Stimulated activated CD4-positive, alpha-beta T cell treated with anti-CD3 and anti-CD28 coated beads, TNF-alpha, amount 100 ng/mL, for 1 hour (primary cell): ENCODE results near the gene CA9.

Experiments used
- DNase-seq, 3 donors: peaks; one replicate each; pipeline ENCODE4 v3.0.0-alpha.2; 2020; ENCODE audit warnings: low read depth in 3 of 3, low spot score in 1 of 3

CA9 gene

GRCh38 chr9:35651956-35652828 lies 21.5 kb upstream of the CA9 start:
- no peak for DNase-seq

DNA sequence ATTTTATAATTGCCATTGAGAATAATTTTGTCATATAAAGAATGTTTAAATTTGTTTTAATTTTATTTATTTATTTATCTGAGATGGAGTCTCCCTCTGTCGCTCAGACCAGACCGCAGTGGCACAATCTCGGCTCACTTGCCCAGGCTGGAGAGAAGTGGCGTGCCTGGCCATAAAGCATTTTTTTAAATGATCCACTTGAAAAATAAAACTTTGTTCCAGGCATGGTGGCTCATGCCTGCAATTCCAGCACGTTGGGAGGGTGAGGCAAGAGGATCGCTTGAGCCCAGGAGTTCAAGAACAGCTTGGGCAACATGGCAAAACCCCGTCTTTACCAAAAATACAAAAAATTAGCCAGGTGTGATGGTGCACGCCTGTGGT lies 20.9 kb upstream of the CA9 start:
- no peak for DNase-seq

- DNase-seq: no peak
Measured at GRCh38 chr9:35653611-35654010, 20.1 kb upstream of the CA9 start.

DNA sequence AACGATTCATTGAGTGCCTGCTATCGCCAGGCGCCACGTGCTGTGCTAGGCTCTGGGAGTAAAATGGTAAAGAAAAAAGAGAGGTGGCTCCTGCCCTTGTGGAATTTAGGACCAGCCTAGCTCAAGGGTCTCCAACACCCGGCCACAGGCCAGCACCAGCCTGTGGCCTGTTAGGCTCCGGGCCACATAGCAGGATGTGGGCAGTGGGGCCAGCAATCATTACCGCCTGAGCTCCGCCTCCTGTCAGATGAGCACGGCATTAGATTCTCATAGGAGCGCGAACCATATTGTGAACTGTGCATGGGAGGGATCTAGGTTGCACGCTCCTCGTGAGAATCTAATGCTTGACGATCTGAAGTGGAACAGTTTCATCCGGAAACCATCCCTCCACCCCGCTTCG lies 17.4 kb upstream of the CA9 start:
- no peak for DNase-seq

DNA sequence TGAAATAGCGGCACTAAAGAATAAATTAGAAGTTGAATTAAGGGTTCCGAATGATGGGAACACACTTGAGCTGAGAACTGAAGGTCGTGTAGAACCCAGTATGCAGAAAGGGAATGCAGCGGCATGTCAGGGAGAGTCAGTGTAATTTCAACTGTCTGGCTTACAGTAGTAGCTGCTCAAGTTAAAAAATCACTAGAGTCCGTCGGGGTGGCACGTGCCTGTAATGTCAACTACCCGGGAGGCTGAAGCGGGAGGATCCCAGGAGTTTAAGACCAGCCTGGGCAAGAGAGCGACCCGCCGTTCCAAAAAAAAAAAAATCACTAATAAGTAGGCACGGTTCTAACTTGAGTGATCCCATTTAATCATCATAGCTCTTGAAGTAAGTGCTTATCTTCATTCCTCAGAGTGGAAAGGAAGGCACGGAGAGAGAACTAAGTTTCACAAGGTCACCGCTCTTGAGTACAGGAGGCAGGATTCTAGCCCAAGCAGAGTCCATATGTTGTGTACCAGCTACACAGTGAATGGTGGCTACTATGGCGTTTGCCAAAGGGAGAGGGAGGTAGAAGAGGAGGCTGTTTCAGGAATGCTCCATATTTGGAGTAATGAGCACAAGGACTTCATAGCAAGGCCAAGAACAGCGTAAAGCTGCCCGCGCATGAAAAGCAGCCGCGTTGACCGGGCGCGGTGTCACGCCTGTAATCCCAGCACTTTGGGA lies 16.7 kb upstream of the CA9 start:
- no peak for DNase-seq

DNA sequence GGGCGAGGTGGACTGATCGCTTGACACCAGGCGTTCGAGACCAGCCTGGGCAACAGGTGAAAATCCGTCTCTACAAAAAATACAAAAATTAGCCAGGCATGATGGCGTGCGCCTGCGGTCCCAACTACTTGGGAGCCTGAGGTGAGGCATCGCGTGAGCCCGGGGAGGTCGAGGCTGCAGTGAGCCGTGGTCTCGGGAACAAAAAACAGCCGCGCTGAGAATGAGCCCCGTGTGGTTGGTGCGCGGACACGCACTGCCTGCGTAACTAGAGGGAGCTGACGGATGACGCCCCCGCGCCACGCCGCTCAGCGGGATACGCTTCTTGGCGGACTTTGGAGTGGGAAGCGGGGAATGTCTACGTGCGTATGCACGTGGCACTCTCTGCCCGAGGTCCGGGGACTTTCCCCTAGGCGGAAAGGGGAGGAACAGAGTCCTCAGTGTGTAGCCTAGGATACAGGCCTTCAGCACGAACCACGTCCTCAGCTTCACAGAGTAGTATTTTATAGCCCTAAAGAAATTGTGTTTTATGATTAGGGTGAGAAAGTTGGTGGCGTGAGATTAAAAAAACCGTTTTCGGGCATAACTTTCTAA lies 16.1 kb upstream of the CA9 start, which contains the start of gene RMRP:
TSS of gene RMRP (minus strand) at position 474 of the 591 bp plus-strand sequence.
- peak; percentile 75 to 85 (median 84) for DNase-seq

- peak; percentile 56 to 76 (median 68) for DNase-seq
Measured at GRCh38 chr9:35658137-35658967, 15.4 kb upstream of the CA9 start, which contains the start of gene CCDC107. TSS of gene CCDC107 (plus strand) at chr9:35658292. CDS start at chr9:35658380, 88 bp downstream.

GRCh38 chr9:35658968-35659220 lies 14.8 kb upstream of the CA9 start:
- DNase-seq: no peak

- DNase-seq: no peak
Measured at GRCh38 chr9:35659340-35659739, 14.4 kb upstream of the CA9 start.

- DNase-seq: no peak
Measured at GRCh38 chr9:35660966-35661415, 12.7 kb upstream of the CA9 start.

- DNase-seq: no peak
Measured at GRCh38 chr9:35661756-35662350, 11.9 kb upstream of the CA9 start.

DNA sequence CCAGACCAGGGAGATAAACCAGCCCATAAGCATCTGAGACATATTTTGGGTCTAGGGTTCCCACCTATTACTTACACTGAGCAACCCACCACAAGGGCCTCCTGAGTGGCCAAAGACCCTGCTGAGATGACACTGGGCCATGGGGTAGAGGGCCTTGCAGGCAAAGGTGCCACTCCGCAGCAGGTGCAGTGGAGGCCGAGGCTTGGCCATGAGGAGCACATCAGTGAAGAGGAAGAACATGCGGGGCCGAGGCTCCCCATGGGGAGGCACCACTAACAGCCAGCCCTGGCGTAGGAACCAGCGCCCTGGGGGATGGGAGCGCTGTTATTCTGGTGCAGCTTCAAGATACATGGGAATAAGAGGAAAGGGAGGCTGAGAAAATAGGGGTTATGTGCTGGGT lies 11.3 kb upstream of the CA9 start:
- DNase-seq: no peak

- peak in 1 of 3 donors; percentile 51 for DNase-seq
Measured at GRCh38 chr9:35664531-35665470, 8.9 kb upstream of the CA9 start, which contains the start of gene ARHGEF39. TSS of gene ARHGEF39 (minus strand) at chr9:35665195. CDS start at chr9:35665169, 26 bp downstream.

DNA sequence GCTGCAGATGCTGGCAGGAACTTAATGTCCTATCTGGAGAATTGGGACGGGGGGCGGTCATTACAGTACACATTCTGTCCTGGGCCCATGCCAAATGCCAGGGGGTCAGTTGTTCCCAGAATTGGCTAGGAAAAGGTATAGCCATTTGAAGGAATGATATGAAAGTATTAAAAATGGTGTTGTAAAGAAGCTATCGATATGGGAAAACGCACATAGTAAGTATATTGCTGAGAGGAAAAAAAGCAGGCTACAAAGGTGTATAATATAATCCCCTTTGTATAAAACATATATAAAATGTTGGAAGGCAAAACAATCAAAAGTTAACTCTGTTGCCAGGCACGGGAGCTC lies 8.3 kb upstream of the CA9 start:
- DNase-seq: no peak

- no peak for DNase-seq
Measured at GRCh38 chr9:35666045-35666444, 7.7 kb upstream of the CA9 start.

GRCh38 chr9:35666549-35666948 lies 7.2 kb upstream of the CA9 start:
- DNase-seq: no peak

DNA sequence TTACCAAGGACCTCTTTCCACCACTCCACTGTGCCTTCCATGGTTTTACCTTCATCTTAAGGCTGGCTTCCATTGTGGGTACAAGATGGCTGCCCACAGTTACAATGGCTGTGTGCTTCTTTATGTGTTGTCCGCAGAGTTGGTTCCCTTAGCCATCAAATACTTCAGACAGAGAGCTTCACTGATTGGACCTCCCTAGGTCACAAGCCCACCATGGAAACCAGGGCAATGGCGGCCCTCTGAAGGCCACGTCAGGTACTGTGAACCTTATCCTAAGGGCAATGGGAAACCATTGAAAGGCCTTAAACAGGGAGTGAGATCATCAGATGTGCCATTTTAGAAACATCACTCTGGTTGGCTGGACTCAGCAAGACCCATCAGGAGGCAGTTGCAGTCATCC lies 5.8 kb upstream of the CA9 start:
- no peak for DNase-seq

DNA sequence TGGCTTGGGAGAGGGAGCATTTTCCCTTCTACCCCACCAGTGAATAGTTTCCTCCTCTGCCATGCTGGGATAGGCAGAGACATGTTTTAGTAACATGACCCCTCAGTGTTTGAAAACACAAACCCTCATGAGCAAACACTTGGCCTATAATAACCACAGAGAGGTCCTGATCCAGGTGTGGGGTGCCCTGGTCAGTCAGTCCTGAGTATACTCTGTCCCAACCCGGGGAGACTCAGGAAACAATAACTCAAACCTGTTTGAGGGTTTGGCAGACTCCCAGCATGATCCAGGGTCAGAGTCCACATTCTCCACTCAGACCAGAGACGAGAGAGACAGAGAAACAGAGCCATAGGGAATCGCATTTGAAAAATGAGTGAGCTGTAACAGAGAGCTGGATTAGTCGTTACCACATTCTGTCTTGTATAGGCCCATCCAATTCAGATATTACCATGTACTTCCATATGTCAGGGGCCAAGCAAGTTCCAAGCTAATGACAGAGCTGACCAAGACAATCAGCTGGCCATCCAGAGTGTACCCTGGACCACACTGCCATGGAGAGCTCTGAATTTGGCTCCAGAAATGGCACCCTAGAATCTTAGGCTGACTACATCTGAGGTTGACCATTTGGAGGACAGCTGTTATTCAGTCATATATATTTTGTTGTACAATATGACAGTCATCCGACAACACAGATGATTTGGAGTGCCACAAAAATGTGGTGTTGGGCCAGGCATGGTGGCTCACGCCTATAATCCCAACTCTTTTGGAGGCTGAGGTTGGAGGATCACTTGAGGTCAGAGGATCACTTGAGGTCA lies 4.2 kb upstream of the CA9 start:
- no peak for DNase-seq

DNA sequence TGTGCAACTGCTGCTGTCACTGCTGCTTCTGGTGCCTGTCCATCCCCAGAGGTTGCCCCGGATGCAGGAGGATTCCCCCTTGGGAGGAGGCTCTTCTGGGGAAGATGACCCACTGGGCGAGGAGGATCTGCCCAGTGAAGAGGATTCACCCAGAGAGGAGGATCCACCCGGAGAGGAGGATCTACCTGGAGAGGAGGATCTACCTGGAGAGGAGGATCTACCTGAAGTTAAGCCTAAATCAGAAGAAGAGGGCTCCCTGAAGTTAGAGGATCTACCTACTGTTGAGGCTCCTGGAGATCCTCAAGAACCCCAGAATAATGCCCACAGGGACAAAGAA lies 265 bp downstream of the CA9 start:
- DNase-seq: no peak
